ENCODE data around the gene CCM2.

The CCM2 gene

GRCh38 chr7:45000093-45001032 lies at the start of gene CCM2:
CCM2 (plus strand) TSS chr7:45000201; CDS start chr7:45000334, 133 bp downstream.
- no peak for DNase-seq (ENCODE audit: low read depth, low spot score)
- peak within 1 kb of the TSS; percentile 69 for H3K27ac ChIP-seq

- no peak for DNase-seq (ENCODE audit: low read depth, low spot score)
- H3K27ac ChIP-seq: no peak overlapping the region
Measured at GRCh38 chr7:44953156-44953555, 46.8 kb upstream of the CCM2 start.

- DNase-seq (ENCODE audit: low read depth, low spot score): no peak
- no peak overlapping the region for H3K27ac ChIP-seq
Measured at GRCh38 chr7:44955733-44956132, 44.3 kb upstream of the CCM2 start.

GRCh38 chr7:44956157-44956766 lies 43.7 kb upstream of the CCM2 start:
- DNase-seq (ENCODE audit: low read depth, low spot score): no peak

GRCh38 chr7:44958645-44959344 lies 41.2 kb upstream of the CCM2 start:
- no peak for DNase-seq (ENCODE audit: low read depth, low spot score)
- no peak overlapping the region for H3K27ac ChIP-seq

More at GRCh38 chr7:44956157-44956766, 43.7 kb upstream of the CCM2 start:
- H3K27ac ChIP-seq: no peak overlapping the region

- no peak overlapping the region for H3K27ac ChIP-seq
- DNase-seq (ENCODE audit: low read depth, low spot score): peak; percentile 46
Measured at GRCh38 chr7:44959433-44959951, 40.5 kb upstream of the CCM2 start.

- no peak overlapping the region for H3K27ac ChIP-seq
- DNase-seq (ENCODE audit: low read depth, low spot score): no peak
Measured at GRCh38 chr7:44960011-44960580, 39.9 kb upstream of the CCM2 start.

- DNase-seq (ENCODE audit: low read depth, low spot score): no peak
Measured at GRCh38 chr7:44961844-44962482, 38.0 kb upstream of the CCM2 start.

GRCh38 chr7:44962483-44963251 lies 37.3 kb upstream of the CCM2 start:
- no peak overlapping the region for H3K27ac ChIP-seq
- no peak for DNase-seq (ENCODE audit: low read depth, low spot score)

More at GRCh38 chr7:44961844-44962482, 38.0 kb upstream of the CCM2 start:
- no peak overlapping the region for H3K27ac ChIP-seq

GRCh38 chr7:44963364-44964290 lies 36.4 kb upstream of the CCM2 start:
- DNase-seq (ENCODE audit: low read depth, low spot score): no peak
- no peak overlapping the region for H3K27ac ChIP-seq

- no peak for DNase-seq (ENCODE audit: low read depth, low spot score)
Measured at GRCh38 chr7:44964384-44964830, 35.6 kb upstream of the CCM2 start.

GRCh38 chr7:44964831-44965440 lies 35.1 kb upstream of the CCM2 start:
- DNase-seq (ENCODE audit: low read depth, low spot score): no peak
- H3K27ac ChIP-seq: no peak overlapping the region

More at GRCh38 chr7:44964384-44964830, 35.6 kb upstream of the CCM2 start:
- H3K27ac ChIP-seq: no peak overlapping the region

- DNase-seq (ENCODE audit: low read depth, low spot score): no peak
- no peak overlapping the region for H3K27ac ChIP-seq
Measured at GRCh38 chr7:44965441-44965903, 34.5 kb upstream of the CCM2 start.

- no peak overlapping the region for H3K27ac ChIP-seq
- DNase-seq (ENCODE audit: low read depth, low spot score): no peak
Measured at GRCh38 chr7:44965937-44966730, 33.9 kb upstream of the CCM2 start.

GRCh38 chr7:44966731-44967538 lies 33.1 kb upstream of the CCM2 start:
- no peak overlapping the region for H3K27ac ChIP-seq
- DNase-seq (ENCODE audit: low read depth, low spot score): no peak

All from epithelial cell of prostate (primary cell).